GM18867 (cell line): Measurements from ENCODE around the gene TMEM191C.
"Not testable (repeated sequence)": the region's sequence is repeated elsewhere in the genome, so short reads cannot be mapped to it uniquely, and the experiment has no call there.

Experiments used
- ATAC-seq: cut with Tn5 transposase; IDR thresholded peaks from one replicate; pipeline ENCODE4 v1.9.1; 2021; ENCODE audit warnings: mild to moderate bottlenecking, moderate library complexity; ENCODE audit not compliant: unreplicated experiment

The TMEM191C gene

DNA sequence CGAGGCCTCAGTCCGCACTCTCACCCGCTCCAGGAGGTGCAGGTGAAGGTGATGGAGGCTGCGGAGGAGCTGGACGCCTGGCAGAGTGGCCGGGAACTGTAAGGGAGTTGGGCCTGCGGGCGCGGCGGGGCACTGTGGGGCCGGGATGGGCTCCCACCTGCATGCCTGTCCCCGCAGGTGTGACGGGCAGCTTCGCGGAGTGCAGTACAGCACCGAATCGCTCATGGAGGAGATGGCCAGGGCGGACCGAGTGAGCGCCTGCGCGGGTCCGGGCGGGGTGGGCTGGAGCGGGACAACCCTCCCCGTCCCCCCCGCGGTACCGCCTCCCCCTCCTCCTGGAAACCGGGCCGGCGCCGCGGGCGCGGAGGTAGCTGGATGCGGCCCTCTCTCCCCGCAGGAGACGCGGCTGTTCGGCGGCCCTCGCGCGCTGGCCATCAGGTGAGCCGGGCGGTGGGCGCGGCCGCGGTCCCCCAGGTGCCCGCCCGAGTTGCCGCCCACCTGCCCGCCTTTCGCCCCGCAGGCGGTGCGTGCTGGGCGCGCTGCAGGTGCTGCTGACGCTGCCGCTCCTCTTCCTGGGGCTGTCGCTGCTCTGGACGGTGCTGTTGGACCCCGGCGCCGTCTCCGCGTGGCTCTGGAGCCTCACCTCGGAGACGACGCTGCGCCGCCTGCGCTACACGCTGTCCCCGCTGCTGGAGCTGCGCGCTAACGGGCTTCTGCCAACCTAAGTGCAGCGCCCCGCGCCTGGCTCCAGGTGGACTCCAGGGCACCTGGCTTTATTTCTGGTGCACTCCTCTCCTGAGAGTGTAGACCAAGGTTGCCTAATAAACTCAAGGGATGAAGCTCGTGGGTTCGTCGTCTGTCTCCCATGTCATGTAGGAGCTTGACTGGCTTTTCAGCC lies 2.2 kb downstream of the TMEM191C start:
- ATAC-seq: not testable (repeated sequence)

DNA sequence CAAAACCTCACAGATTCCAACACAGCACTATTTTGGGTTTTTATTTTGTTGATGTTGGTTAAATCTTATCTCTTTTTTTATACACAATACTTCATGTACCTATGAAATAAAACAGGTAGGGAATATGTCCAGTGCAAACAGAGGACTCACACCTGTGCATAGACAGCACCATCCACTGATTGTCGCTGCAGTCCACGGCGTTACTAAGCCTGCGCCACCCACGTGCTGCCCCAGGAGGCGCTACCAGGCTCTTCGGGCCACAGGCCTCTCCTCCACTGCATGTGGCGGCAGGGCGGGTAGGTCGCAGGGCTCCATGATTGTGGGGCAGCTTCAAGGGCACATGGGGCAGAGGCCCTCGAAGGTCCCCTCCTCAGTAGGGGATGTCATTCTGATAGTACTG lies 5.8 kb downstream of the TMEM191C start:
- ATAC-seq: not testable (repeated sequence)

DNA sequence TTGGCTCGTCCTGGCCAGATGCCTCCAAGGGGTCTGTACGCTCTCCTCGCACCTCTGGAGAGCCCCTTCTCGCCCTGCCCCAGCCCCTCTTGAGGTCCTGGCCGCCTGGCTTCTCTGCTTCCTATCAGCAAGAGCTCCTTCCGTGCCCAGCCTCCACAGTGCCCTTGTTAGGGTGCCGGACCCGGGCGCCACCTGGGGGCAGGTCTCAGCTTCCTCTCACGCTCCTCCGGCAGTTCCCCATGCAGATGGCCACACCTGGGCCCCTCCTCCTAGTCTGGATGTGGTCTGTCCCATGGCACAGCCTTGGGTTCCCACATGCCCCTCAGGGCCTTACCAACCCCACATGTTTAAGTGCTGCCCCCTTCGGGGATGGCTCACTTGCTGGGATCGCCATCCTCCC lies 6.5 kb downstream of the TMEM191C start:
- ATAC-seq: not testable (repeated sequence)

DNA sequence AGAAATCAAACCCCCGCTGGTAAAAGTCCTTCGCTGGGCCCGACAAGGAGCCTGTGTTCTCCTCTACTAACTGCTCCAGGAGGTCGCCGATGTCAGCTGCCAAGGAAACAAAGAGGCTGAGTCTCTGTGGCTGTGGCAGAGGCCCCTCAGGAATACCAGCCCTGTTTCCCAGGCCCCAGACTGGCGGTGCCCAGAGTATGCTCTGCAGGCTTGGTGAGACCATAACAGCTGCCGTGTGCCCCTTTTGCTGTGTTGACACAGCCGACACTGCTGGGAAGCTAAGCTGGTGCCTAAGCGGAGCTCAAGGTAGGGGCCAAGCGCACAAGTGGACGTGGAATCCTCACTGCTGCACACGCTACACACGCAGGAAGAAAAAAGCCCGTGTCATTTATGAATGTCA lies 16.9 kb downstream of the TMEM191C start:
- not testable (repeated sequence) for ATAC-seq

DNA sequence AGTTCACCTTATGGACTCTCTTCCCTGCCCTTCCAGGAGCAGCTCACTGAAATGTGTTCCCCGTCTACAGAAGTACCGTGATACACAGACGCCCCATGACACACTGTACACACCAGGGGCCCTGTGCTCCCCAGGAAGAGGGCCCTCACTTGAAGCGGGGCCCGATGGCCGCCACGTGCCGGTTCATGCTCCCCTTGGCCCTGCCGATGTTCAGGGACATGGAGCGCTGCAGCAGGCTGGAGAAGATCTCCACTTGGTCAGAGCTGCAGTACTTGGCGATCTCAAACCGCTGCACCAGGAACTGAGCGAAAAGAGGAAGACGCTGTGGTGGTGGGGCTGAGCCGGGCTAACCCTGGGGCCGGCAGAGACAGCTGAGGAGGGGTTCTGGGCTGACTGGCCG lies 20.5 kb downstream of the TMEM191C start:
- not testable (repeated sequence) for ATAC-seq

DNA sequence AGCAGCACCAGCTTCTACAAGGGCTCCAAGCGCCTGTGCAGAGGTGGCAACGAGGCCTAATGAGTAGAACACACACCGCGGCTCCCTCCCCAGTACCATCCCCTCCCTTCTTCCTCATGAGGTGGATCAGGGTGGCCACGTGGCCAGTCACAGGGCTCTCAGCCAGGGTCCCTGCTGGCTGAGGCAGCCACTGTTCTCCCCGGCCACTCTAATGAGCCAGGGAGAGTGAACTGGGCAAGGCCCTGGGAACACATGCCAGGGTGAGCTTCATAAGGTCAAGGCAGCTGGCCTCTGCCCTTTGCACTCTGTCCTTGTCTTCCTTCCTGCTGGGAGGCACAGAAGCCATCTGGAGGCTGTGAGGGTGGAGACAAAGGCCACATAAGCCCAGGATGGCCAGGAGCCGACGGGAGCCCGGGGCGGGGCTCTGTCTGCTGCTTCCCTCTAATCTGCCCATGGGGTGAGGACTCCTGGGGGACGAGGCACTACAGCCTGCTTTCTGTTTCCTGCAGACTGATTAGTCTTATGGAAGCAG lies 22.0 kb downstream of the TMEM191C start:
- ATAC-seq: not testable (repeated sequence)

DNA sequence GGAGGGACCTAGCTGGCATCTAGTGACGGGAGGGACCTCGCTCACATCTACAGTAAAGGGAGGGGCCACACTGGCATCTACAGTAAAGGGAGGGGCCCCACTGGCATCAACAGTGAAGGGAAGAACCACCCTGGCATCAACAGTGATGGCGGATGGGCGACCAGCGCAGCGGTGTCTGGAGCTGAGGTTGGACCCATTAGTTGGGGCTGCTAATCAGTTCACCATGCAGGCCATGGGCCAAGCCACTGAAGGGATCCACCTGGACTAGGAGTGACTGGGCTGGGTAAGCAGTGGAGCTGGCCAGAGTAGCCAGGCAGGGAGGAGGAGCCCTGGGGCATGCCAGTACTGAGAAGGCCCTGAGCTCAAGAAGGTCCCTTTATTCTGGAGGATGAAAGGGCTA lies 23.4 kb downstream of the TMEM191C start:
- not testable (repeated sequence) for ATAC-seq

DNA sequence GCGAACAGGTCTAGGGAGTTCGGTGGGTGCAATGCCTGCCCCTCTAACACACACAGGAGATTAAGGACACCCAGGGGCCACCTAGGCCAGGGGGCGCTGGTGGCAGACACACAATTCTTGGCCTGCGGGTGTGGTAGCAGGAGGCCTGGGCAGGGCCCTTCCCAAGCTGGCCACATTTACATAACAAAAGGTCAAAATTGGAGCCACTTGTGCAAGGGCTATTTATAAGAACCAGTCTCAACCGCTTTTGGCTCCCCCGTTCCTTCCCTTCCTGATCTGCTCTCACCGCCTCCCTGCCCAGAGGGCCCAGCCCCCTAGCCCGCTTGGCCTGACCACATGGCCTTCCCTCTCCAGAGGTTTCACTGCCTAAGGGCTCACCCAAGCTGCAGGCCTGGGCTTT lies 25.1 kb downstream of the TMEM191C start:
- not testable (repeated sequence) for ATAC-seq

DNA sequence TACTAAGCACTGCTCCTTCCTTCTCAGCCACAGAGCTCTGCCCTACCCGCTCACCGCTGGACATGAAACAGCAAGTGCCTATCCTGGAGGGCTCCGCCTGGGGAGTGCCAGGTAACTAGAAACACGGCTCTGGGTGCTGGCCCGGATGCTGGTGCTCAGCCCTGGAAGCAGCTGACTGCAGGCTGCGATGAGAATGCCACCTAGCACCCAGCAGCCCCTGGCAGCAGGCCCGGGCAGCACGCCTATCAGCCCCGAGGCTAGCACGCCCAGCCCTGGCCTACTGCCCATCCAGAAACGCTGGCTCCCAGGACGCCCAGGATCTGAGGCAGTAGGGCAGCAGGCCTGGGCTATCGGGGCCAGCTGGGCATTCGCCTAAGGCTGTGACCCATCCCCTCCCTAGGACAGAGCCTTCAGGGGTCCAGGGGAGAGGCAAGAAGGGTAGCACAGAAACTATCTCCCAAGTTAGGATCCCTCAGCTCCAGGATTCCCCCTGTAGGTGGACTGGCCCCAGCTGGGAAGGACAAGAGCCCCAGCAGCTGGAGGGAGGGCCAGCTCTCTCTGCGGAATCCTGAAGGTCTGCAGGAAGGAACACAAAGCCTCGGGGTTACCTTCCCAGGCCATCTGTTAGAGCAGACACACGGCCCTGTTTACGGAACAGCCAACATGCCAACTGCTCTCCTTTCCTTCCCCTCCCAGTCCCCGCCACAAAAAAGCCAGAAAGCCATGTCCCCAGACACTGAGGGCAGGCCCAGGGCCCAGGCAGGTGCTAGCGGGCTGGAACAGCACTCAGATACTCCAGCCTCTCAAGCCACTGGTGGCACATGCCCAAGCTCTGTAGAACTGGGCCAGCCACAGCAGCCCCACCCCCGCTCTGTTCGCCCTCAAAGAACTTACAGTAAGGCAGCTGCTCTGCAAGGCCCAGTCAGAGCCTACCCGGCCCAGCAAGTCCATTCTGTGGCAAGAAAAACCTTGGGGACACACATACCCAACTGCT lies 26.9 kb downstream of the TMEM191C start:
- not testable (repeated sequence) for ATAC-seq

DNA sequence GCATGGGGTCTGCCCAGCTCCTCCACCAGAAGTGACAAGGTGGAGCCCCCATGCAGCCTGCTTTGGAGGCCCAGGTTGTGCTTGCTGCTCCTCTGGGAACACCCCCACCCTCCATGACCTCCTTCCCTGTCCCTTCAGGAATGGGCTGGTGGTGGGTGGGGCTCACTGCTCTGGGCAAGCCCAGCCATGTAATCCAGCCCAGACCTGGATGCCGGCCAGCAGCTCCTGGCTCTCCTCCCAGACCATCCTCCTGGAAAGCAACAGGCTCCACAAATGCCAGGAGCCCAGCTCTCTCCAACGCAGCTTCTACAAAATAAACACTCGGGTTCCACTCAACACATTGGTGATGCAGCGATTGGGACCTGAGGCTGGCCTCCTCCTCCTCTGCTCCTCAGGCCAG lies 30.8 kb downstream of the TMEM191C start:
- ATAC-seq: not testable (repeated sequence)

DNA sequence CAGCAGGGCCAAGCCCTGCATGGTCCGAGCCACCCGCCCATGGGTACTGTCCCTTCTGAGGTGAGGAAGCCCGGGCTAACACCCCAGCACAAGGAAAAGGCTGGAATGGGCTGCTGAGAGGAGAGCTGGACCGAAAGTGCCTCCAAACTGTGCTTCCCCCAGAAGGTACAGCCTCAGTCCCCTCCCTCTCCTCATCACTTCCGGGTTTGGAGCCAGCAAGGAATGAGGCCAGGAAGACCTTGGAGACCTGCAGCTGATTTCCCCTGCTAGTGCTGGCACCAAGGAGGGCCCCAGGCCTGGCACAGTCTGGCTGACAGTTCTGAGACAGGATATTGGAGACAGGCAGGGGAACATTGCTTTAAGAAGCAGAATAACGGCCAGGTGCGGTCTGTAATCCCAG lies 31.3 kb downstream of the TMEM191C start:
- ATAC-seq: not testable (repeated sequence)

DNA sequence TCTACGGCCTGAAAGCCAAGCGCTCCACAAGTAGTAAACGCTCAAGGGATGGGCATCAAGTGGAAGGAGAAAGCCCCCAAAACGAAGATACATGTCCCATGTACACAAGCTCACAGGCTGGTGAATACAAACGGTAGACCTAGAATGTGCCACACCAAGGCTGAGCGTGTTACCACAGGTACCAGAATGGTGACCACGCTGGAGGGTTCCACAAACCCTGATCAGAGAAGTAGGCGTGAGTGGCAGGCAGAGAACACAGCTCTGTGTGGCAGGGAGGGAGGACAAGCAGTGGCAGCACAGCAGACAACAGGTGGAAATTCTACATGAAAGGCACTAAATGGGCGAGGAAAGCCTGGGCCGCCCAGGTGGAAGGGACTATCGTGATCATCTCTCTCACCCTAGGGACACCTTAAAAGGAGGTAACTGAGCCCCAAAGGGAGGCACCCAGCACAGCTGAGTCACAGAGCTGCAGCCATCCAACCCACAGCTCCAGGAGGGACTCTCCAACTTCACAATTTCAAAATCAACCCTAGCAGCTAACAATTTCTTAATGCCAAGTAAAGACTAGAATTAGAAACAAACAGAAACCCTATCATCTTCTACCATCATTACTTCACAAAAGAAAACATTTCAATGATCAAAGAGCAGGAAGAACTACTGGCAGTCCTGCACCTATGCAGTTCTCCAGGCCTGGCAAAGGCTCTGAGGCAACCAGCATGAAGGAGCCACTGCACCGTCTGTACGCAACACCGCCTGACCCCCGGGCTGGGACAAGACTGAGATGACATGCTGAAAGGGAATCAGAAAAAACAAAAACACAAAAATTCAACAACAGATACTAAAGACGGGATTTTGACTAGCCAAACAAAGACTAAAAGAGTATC lies 32.7 kb downstream of the TMEM191C start:
- not testable (repeated sequence) for ATAC-seq

DNA sequence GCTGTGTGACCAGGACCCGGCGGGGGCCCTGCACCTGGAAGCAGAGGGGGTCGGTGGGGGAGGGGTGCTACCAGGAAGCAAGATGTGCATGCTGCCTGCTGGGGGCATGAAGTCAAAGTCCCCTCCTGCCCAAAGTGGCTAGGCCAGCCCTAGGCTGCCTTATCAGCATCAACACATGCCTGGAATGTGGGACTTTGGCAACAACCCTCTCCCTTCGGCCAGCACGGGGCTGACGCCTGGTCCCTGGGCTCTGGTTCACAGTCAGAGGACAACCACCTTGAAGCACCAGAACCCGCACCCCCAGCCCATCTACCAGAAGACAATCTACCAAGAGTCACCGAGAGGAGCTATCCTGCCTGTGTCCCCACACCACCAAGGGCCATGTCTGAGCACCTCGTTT lies 43.2 kb downstream of the TMEM191C start:
- ATAC-seq: not testable (repeated sequence)

DNA sequence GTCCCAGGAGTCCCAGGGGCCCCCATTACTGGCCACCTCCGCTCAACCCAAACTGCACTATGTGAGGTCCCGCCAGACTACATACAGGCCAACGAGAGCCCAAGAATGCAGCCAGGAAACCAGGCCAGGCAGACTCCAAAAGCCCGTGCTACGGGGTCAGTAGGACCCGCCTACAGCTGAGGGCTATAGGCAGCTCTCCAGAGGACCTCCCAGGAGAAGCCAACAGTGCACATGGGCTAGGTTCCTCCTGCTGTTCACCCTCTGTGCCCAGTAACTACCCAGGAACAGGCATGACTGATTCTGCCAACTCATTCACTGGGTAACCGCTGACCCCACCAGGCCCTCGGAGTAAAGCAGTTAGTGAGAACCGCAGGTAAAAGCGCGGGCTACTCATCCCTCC lies 44.8 kb downstream of the TMEM191C start:
- ATAC-seq: not testable (repeated sequence)

DNA sequence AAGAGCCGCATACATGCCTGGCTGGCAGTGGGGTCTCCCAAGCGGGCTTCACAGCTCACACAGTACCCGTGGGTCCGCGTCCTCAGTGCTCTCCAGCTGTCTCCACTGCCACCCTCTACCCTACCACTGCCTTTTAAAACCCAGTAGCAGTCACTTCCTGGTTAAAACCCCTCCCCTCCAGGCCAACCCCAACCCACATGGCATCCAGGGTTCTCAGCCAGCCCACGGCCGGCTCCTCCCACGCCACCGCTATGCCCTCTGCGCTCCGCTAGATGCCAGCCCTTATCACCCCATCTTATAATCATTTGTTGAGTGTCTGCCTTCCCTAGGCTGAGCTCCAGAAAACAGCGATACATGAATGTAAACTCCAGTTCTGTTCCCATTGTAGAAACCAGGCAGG lies 46.9 kb downstream of the TMEM191C start:
- not testable (repeated sequence) for ATAC-seq

DNA sequence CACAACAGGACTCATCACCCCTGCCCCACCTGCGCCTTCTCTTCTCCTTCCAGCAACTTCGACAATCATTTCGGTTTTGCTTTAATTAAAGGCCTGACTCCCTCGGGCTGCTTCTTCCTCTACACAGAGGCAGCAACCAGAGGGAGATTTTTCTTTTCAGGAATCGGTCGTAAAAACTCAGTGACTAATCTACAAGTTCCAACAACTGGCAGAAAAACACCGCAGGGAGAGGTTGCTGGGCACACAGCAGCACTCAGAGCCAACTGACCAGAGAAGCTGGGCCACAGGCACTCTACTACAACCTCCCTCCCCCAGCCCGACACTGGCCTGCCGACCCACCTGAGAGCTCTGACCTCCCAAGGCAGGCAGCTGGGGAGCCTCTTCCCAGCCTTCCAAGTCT lies 48.0 kb downstream of the TMEM191C start:
- not testable (repeated sequence) for ATAC-seq

DNA sequence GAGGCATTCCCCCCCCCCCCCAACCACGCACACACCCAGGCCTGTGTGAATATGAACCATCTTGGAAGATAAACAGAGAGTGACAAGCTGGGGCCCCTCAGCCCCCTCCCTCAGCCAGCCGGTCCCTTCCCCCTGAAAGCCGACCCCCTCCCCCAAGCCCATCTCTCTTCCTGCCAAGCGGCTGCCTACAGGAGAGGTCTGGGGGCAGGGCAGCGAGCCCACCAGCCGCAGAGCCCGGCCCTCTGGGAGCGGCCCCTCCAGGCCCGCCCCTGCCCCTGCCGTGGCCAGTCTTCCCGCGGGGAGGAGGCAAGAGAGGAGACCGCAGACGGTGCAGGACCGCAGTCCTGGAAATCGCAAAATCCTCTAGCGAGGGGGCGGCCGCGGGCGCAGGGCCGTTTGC lies 49.3 kb downstream of the TMEM191C start:
- not testable (repeated sequence) for ATAC-seq

DNA sequence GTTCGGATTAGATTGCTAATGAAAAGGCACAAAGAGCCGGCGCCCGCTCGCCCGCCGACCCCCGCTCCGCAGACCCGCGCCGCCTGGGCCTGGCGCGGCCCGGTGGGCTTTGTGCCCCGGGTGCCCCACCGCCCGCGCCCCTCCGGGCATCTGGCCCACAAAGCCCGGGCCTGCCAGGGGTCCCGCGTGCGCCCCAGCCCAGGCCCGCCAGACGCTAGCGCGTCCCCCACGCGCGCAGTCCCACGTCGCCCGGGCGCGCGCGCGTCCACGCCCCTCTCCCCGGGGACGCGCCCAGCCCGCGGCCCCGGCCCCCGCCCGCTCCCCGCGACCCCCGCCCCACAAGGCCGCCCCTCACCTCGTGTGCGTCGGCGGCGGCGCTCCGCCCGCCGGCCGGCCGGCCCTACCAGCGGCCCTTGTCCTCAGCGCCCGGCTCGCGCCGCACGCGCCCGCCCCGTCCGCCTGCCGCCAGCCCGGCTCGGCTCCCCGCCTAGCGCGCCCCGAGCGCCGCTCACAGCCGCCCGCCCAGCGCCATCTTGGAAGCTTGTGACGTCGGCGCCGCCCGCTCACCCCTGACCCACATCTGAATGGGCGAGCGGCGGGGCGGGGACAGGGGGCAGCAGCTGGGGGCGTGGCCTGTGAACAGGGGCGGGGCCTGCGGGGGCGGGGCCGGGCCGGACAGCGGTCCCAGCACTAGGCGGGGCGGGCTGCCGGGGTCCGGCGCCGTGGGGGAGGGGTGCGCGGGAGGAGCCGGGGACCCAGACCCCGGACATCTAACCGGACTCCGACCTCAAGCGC lies 50.0 kb downstream of the TMEM191C start:
- peak; percentile 77 for ATAC-seq
